ENCODE results near the gene PLXDC1.

PLXDC1 gene
- long read RNA-seq, partial matches to known transcripts = 0 of 5 reads
- long read RNA-seq, other reads (novel, unspliced or antisense) = 5 of 5 reads

GRCh38 chr17:39151150-39151942 is at the start of gene PLXDC1:
PLXDC1 (minus strand) TSS chr17:39151637; CDS start chr17:39151437, 200 bp downstream.
- no peak within 1 kb of the TSS for H3K27ac ChIP-seq (replicated peaks)
- TF ChIP-seq CTCF (IDR thresholded peaks at IDR 0.05; ENCODE audit: insufficient read depth, low read length) (no peak), GABPA (IDR thresholded peaks at IDR 0.05; ENCODE audit: low read depth) (no peak), SPI1 (IDR thresholded peaks at IDR 0.05; ENCODE audit: borderline replicate concordance, low read depth) (no peak), REST (IDR thresholded peaks at IDR 0.05; ENCODE audit: insufficient replicate concordance, low read depth) (no peak), POLR2AphosphoS5 (IDR thresholded peaks at IDR 0.05; ENCODE audit: low read depth) (no peak)
- DNase-seq (ENCODE audit: low read depth in 1 of 2, low spot score in 1 of 2) = no peak

GRCh38 chr17:39200957-39201510 is 49.6 kb upstream of the PLXDC1 start:
- Histone ChIP-seq H3K4me3 (replicated peaks; ENCODE audit: insufficient read depth, low read length) (peak overlapping the region; percentile 77), H3K27ac (replicated peaks) (peak overlapping the region; percentile 100), H3K27me3 (ENCODE audit: insufficient read depth, poor library complexity, severe bottlenecking) (peaks cover 15% of the 10 kb centered on the region)
- no peak for TF ChIP-seq REST (IDR thresholded peaks at IDR 0.05; ENCODE audit: insufficient replicate concordance, low read depth)
- peak; percentile 30; the same call in 1 of the 2 replicates for TF ChIP-seq POLR2AphosphoS5 (IDR thresholded peaks at IDR 0.05; ENCODE audit: low read depth)
- peak; percentile 16; the same call in 1 of the 2 replicates for TF ChIP-seq SPI1 (IDR thresholded peaks at IDR 0.05; ENCODE audit: borderline replicate concordance, low read depth)
- peak in 1 of 2 experiments; percentile 39 for DNase-seq (ENCODE audit: low read depth in 1 of 2, low spot score in 1 of 2)

More at GRCh38 chr17:39151150-39151942, at the start of gene PLXDC1:
- Histone ChIP-seq H3K4me3 (replicated peaks; ENCODE audit: insufficient read depth, low read length) (peak within 1 kb of the TSS; percentile 88), H3K27me3 (ENCODE audit: insufficient read depth, poor library complexity, severe bottlenecking) (peaks cover 6% of the 10 kb centered on the region)

- DNase-seq (ENCODE audit: low read depth in 1 of 2, low spot score in 1 of 2) = peak; percentile 76 to 85
- Histone ChIP-seq H3K27me3 (ENCODE audit: insufficient read depth, poor library complexity, severe bottlenecking) (peaks cover 19% of the 10 kb centered on the region), H3K27ac (replicated peaks) (peak within 1 kb of the TSS; percentile 100), H3K4me3 (replicated peaks; ENCODE audit: insufficient read depth, low read length) (peak within 1 kb of the TSS; percentile 77)
- TF ChIP-seq REST (IDR thresholded peaks at IDR 0.05; ENCODE audit: insufficient replicate concordance, low read depth) = peak; percentile 70
- no peak for TF ChIP-seq GABPA (IDR thresholded peaks at IDR 0.05; ENCODE audit: low read depth)
- peak; percentile 99 for TF ChIP-seq POLR2AphosphoS5 (IDR thresholded peaks at IDR 0.05; ENCODE audit: low read depth)
Observed at GRCh38 chr17:39200070-39200879, 48.8 kb upstream of the PLXDC1 start, which contains the start of gene RPL19. RPL19 (plus strand) TSS chr17:39200283; CDS start chr17:39200345, 62 bp downstream.
